RWPE1 (cell line): ENCODE measurements around the gene PPT2.

Experiments
- CTCF ChIA-PET: fragments of 350-600 bp; sonication (Branson Sonifier 250); formaldehyde crosslinking; extraction: SDS; loops from one replicate; lab custom pipeline; 2021; lab: Yijun Ruan, JAX
- POLR2A ChIA-PET: fragments of 400-600 bp; formaldehyde crosslinking; extraction: SDS; loops from one replicate; lab custom pipeline; 2020; ENCODE audit warnings: antibody characterized with exemption; ENCODE audit not compliant: low non-redundant PET; lab: Yijun Ruan, JAX
- DNase-seq: peaks from one replicate; pipeline ENCODE4 v3.0.0; 2012; ENCODE audit warnings: low spot score
- H3K27ac ChIP-seq: fragments of 450-650 bp; 2 replicates; pipeline ENCODE4 v1.5.1; 2017
- CTCF ChIP-seq: fragments of 450-650 bp; conservative IDR thresholded peaks from 2 replicates; pipeline ENCODE4 v1.5.1; 2017; ENCODE audit warnings: low read depth, mild to moderate bottlenecking

The PPT2 gene

GRCh38 chr6:32175711-32176475 is 22.0 kb downstream of the PPT2 start, which contains the start of gene AGPAT1:
TSS of gene AGPAT1 (minus strand) at chr6:32176084. CDS start at chr6:32171496, 4,588 bp downstream.
- peak; percentile 97 for DNase-seq
- POLR2A ChIA-PET, result interaction anchor here (0.5 kb wide), 2 partner anchors 744 to 796 kb away, joined by 3 to 4 read pairs; no protein-coding TSS in a partner anchor
- CTCF ChIA-PET, result no interaction called here
- peak within 1 kb of the TSS; percentile 97 for H3K27ac ChIP-seq
- no peak for TF ChIP-seq CTCF

- ChIA-PET CTCF (interaction anchor here (0.8 to 1.2 kb wide), 2 partner anchors 19 to 57 kb away, joined by 3 read pairs; no protein-coding TSS in a partner anchor), POLR2A (interaction anchor here (0.5 kb wide), 3 partner anchors 260 to 795 kb away, joined by 3 to 4 read pairs (median 3); no protein-coding TSS in a partner anchor)
- peak overlapping the region; percentile 97 for H3K27ac ChIP-seq
- peak; percentile 77 for DNase-seq
- TF ChIP-seq CTCF, result no peak
These were observed 22.7 kb downstream of the PPT2 start for GRCh38 chr6:32176476-32177182.

- TF ChIP-seq CTCF, result no peak
- CTCF ChIA-PET, result interaction anchor here (0.8 to 1.2 kb wide), 2 partner anchors 18 to 58 kb away, joined by 3 read pairs; no protein-coding TSS in a partner anchor
- DNase-seq, result no peak
- POLR2A ChIA-PET, result interaction anchor here (0.5 to 0.7 kb wide), 2 partner anchors 18 to 261 kb away, joined by 3 read pairs; no protein-coding TSS in a partner anchor
- peak overlapping the region; percentile 97 for H3K27ac ChIP-seq
These were observed 23.3 kb downstream of the PPT2 start for GRCh38 chr6:32177183-32177787.

- H3K27ac ChIP-seq, result peak within 1 kb of the TSS; percentile 97
- ChIA-PET POLR2A (interaction anchor here (0.7 kb wide), 1 partner anchor 18 kb away, joined by 3 read pairs; no protein-coding TSS in a partner anchor), CTCF (interaction anchor here (1.2 kb wide), 1 partner anchor 17 kb away, joined by 3 read pairs; no protein-coding TSS in a partner anchor)
- DNase-seq, result peak; percentile 99
- TF ChIP-seq CTCF, result no peak
These were observed 24.0 kb downstream of the PPT2 start, which contains the start of gene RNF5 for GRCh38 chr6:32177788-32178546. TSS of gene RNF5 (plus strand) at chr6:32178405. CDS start at chr6:32178512, 107 bp downstream.

- H3K27ac ChIP-seq, result peak overlapping the region; percentile 97
- no peak for TF ChIP-seq CTCF
- DNase-seq, result peak; percentile 17
- ChIA-PET POLR2A (no interaction called here), CTCF (interaction anchor here (1.1 to 1.4 kb wide), 2 partner anchors 17 to 60 kb away, joined by 3 to 4 read pairs; no protein-coding TSS in a partner anchor)
These were observed 24.9 kb downstream of the PPT2 start for GRCh38 chr6:32178547-32179440.
